Superior temporal gyrus (tissue), 1 donor: Measurements from ENCODE around the gene NOS1AP.
"Not testable (repeated sequence)": the region's sequence is repeated elsewhere in the genome, so short reads cannot be mapped to it uniquely, and the experiment has no call there.

ENCODE experiments used
- DNase-seq: peaks from one replicate; pipeline ENCODE4 v3.0.0-alpha.2; 2016; ENCODE audit errors: extremely low spot score

The NOS1AP gene

DNA sequence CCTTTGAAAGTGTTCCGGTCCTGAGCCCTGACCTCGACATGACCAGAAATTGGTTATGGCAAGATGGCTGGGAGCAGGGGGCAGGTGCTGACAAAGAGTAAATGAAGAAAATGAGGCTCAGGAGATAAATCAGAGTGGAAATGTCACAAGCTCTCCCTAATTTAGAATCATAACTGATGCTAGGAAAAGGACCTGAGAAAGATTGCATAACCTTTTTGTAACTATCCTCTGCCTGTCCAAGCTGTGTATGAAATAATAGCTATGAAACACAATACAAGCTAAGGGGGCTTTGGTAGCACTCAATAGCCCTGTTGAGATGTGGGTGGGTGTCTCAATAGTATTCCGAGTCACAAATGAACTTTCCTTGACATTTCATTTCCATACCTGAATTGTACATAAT is 12.9 kb upstream of the NOS1AP start:
- no peak for DNase-seq

GRCh38 chr1:162059721-162060120 is 9.8 kb upstream of the NOS1AP start:
- DNase-seq = no peak

DNA sequence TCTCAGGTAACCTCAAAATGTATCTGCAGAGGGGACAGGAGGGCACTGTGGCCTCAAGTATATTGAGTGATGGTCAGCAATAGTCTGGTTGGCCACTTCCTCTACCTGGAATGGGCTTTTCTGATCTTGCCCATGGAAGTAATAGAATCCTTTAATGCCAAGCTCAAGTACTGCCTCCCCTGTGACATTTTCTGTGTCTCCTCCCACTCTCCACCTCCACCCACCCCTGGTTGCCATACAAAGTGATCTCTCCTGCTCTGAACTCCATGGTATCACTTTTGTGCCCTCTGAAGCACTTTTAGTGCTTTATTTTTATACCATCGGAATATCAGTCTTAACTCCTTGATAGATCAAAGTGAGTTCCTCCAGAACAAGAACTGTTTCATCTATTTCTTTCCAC is 9.2 kb upstream of the NOS1AP start:
- no peak for DNase-seq

- DNase-seq = no peak
Observed at GRCh38 chr1:162062542-162063015, 6.9 kb upstream of the NOS1AP start.

- DNase-seq = no peak
Observed at GRCh38 chr1:162065016-162065415, 4.5 kb upstream of the NOS1AP start.

- not testable (repeated sequence) for DNase-seq
Observed at GRCh38 chr1:162066836-162067235, 2.7 kb upstream of the NOS1AP start.

- DNase-seq = no peak
Observed at GRCh38 chr1:162067466-162067865, 2.0 kb upstream of the NOS1AP start.

DNA sequence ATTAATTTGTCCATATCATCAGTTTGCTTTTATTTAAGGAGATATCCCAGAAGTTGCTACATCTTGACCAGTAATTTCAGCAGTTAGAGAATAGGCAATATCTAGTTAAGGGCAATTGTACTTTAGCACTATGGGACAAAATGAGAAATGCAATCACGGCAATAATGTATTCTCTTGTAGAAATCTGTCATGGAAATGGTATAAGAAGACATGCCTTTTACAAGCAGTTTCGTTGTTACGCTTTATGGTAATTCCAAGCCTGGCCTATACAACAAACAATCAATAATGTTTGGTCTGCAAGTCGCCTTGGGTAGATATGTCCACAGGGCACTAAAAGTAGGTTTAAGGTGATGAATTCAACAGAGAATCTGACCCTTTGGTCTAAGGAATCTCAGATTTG is 1.2 kb upstream of the NOS1AP start:
- no peak for DNase-seq

- no peak for DNase-seq
Observed at GRCh38 chr1:162070094-162070748, 730 bp downstream of the NOS1AP start.

- DNase-seq = no peak
Observed at GRCh38 chr1:162070825-162071224, 1.3 kb downstream of the NOS1AP start.

- DNase-seq = no peak
Observed at GRCh38 chr1:162072740-162073139, 3.2 kb downstream of the NOS1AP start.

DNA sequence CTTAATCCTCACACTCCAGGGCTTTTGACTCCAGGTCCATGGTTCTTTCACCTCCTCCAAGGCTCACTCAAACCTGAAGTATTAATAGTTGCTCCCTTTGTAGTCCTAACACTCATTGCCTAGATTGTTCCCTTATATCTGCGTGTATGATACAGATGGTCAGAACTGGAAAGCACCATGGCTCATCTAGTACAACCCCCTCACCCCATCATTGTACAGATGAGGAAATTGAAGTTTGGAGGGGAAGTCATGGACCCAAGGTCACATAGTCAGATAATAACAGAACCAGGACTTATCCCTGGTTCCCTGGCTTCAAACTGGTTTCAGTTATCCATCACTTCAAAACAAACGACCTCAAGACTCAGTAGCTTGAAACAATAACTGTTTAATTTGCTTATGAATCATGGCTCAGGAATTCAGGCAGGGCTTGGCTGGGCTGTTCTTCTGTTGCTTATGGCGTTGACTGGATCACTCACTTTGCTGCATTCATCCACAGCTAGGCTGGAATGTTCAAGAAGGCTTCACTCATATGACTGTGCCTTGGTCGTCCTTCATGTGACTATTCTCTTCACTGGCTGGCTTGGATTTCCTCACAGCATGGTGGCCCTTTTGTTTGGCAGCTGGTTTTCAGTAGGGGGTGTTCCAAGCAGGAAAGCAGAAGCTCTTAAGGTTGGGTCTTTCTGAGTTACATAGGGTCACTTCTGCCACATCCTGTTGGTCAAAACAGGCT is 5.0 kb downstream of the NOS1AP start:
- no peak for DNase-seq

DNA sequence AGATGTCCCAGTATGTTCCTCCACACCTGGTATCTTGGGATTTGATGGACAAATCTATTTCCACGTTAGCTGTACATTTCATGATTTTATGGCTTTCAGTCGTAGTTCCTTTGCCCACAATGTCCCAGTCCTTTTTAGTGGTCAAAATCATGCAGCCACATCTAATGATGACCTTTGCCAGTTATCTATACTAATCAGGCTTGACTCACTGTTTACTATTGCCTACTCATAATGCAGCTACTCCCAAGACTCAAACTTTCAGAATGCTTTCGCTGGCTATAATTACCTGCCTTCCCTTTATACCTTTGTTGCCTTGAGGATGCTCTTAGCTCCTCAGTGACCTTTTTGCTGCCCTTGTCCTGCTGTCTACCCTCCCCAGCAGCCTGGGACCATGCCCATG is 6.4 kb downstream of the NOS1AP start:
- DNase-seq = no peak

DNA sequence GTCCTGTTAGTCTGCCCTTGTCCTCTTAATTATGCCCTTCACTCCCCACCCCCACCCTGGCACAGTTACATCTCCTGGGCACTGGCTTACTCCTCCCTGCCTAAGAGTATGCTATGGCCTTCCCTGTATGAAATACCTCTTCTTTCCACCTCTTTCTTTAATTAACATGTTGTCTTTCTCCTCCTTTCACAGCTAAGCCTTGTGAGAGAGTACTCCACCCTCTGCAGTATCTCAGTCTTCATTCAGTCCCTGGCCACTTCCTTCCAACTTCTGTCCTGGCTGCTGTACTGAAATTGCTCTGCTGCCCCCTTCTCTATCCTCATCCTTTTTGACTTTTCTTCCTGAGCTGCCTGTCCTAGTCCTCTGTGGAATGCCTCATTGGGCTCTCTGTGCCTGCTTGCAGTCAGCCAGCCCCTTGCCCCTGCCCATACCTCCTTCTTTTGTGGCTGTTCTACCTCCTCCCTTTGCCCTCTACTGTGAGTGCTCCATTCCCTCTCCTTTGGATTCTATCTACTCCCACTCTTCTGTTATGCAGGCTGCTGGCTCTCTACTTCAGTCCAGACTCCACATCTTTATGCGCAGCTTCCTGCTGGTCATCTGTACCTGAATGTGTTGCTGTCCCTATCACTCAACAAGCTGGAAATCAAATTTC is 8.3 kb downstream of the NOS1AP start:
- DNase-seq = no peak

GRCh38 chr1:162079030-162079429 is 9.5 kb downstream of the NOS1AP start:
- no peak for DNase-seq

- peak; percentile 10 for DNase-seq
Observed at GRCh38 chr1:162080472-162081015, 11.1 kb downstream of the NOS1AP start.

DNA sequence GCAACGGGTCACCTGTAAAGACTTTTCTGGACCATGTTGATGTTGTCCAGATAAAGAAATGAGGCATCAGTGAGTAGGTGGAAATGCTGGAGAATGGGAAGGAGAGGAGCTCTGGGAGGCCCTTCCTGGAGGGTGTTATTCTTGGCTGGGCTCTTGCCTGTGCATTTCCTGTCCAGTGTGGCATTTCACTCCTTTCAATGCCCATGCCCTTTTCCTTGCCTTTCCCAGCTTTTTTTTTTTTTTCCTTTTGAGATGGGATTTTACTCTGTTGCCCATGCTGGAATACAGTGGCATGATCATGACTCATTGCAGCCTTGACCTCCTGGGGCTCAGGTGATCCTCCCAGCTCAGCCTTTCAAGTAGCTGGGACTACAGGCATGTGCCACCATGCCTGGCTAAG is 11.8 kb downstream of the NOS1AP start:
- DNase-seq = no peak

- not testable (repeated sequence) for DNase-seq
Observed at GRCh38 chr1:162082080-162082479, 12.6 kb downstream of the NOS1AP start.

GRCh38 chr1:162083273-162083672 is 13.8 kb downstream of the NOS1AP start:
- no peak for DNase-seq

GRCh38 chr1:162085991-162086390 is 16.5 kb downstream of the NOS1AP start:
- no peak for DNase-seq

DNA sequence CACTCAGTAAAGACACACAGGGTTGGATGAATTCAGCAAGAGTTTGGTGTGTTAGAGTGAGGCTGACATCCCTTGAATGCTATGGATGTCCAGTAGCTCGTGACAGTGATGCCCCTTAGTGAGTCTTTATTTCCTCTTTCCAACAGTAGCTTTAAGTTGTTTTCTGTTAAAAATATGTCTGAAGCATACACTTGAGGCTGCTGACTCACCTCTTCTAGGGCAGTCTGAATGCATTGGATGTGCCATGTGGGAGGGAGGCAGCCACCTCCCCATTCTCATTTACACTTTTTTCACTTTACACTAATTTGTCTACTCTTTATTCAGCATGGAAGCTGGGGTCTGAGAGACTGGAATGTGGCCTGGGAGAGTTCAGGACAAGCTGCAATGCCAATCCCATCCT is 17.6 kb downstream of the NOS1AP start:
- DNase-seq = peak; percentile 19

DNA sequence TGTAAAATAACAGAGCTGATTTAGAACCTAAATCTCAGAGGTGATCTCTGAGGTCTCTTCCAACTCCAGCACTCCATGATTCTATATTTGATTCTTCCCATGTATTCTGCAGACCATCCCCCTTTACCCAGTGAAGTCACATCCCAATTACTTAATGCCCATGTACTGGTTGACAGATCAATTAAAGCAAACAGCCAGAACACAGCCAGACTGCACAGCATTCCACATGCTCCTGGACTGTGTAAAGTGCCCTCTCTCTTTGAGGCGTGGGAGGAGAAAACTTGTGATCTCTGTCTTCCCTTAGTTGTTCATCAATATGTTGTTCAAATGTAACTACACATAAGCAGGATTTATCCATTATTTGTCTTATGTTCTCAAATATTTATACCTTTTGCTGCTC is 18.1 kb downstream of the NOS1AP start:
- no peak for DNase-seq
